ENCODE measurements around the gene SCFD2.

The SCFD2 gene

DNA sequence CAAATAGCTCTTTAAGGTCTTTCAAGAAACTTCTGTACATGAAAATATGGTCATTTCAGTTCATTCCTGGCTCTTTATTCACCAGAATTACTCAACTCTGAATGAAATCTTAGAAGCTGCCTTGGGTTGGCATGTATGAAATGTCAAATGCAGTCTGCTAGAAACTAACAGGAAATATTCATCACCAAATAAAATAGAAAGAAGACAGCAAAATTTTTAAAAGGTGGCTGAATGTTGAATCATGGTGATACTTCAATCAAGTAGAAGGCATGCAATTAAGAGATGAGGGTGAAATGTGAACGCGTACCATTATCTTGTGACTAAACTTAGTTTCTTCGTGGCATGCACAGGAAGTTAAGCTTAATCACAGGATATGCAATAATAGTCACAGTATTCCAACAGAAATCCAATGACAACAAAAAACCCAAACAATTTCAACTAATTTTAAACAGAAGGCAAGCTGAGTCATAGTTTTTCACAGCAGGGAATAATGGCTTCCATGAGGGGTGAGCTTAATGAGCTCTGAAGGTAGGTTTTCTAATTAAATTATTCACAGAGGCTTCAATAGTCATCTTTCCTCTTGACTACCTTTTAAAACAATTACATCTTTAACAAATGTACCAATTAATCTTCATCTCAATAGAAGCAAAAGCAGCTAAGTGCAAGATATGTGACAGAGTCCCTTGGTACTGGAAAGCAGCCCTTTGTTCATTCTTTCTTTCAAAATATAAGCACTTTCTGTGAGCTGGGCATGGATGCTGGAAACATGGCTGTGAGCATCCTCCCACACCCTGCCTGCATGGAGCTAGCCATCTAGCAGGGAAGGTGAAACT is 44.5 kb downstream of the SCFD2 start:
- peaks cover 0 to 10% (median 3%) of the 10 kb centered on the region in 4 experiments for H3K4me1 ChIP-seq (ENCODE audit: control extremely low read depth in 1 of 4, control insufficient read depth in 4 of 4, insufficient read depth in 4 of 4, low read length in 3 of 4)
- peak overlapping the region in 1 of 2 experiments; percentile 59 for H3K27ac ChIP-seq (ENCODE audit: insufficient read depth in 1 of 2, low read depth in 1 of 2, low read length in 2 of 2, poor library complexity in 1 of 2, severe bottlenecking in 2 of 2)
- DNase-seq, result peak in 2 of 3 donors; percentile 42 to 70
- ChIA-PET POLR2A (interaction anchor here (0.5 kb wide), 1 partner anchor 68 kb away, joined by 3 read pairs; no protein-coding TSS in a partner anchor), CTCF (no interaction called here)
- no CpG with 5 or more reads among the region's 3 CpGs for WGBS (ENCODE audit: insufficient coverage)
- peaks cover 0 to 3% (median 0%) of the 10 kb centered on the region in 4 experiments for H3K36me3 ChIP-seq (ENCODE audit: control insufficient read depth in 4 of 4, insufficient read depth in 4 of 4, low read length in 3 of 4)
- H3K4me3 ChIP-seq (ENCODE audit: control insufficient read depth in 1 of 7, extremely low read depth in 1 of 7, insufficient read depth in 4 of 7, low read depth in 2 of 7, low read length in 6 of 7), result peak overlapping the region in 2 of 7 experiments; percentile 16 to 49
- H3K9me3 ChIP-seq (ENCODE audit: control extremely low read depth in 1 of 5, control insufficient read depth in 4 of 5, insufficient read depth in 2 of 5, low read depth in 1 of 5, low read length in 4 of 5), result no peaks in the 10 kb centered on the region
- H3K27me3 ChIP-seq (replicated peaks in 2 of 5; ENCODE audit: control insufficient read depth in 4 of 5, insufficient read depth in 5 of 5, low read length in 4 of 5), result no peaks in the 10 kb centered on the region

DNA sequence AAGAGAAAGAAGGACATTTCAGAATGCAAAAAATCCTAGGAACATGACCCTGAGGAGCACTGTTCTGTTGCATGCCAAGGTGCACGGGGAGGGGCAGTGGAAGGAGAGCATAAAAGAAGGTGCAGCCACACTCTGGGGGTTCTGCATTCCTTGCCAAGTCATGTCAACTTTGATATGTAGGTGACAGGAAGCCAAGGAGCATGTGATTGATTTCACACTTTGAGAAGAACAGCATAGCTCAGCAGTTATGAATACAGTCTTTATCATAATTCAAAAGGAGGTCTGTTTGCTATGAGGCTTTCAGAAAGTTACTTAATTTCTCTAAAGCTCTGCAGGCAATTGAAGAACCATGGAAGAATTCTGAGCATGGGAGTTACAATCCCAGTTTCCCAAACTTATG is 50.6 kb downstream of the SCFD2 start:
- no peaks in the 10 kb centered on the region for H3K9me3 ChIP-seq (ENCODE audit: control extremely low read depth in 1 of 5, control insufficient read depth in 4 of 5, insufficient read depth in 2 of 5, low read depth in 1 of 5, low read length in 4 of 5)
- H3K4me3 ChIP-seq (ENCODE audit: control insufficient read depth in 1 of 7, extremely low read depth in 1 of 7, insufficient read depth in 4 of 7, low read depth in 2 of 7, low read length in 6 of 7), result no peak overlapping the region
- H3K27me3 ChIP-seq (replicated peaks in 2 of 5; ENCODE audit: control insufficient read depth in 4 of 5, insufficient read depth in 5 of 5, low read length in 4 of 5), result no peaks in the 10 kb centered on the region
- POLR2A ChIA-PET, result no interaction called here
- peaks cover 0 to 10% (median 2%) of the 10 kb centered on the region in 4 experiments for H3K36me3 ChIP-seq (ENCODE audit: control insufficient read depth in 4 of 4, insufficient read depth in 4 of 4, low read length in 3 of 4)
- no peak overlapping the region for H3K27ac ChIP-seq (ENCODE audit: insufficient read depth in 1 of 2, low read depth in 1 of 2, low read length in 2 of 2, poor library complexity in 1 of 2, severe bottlenecking in 2 of 2)
- CTCF ChIA-PET, result no interaction called here
- no CpG with 5 or more reads among the region's 1 CpG for WGBS (ENCODE audit: insufficient coverage)
- H3K4me1 ChIP-seq (ENCODE audit: control extremely low read depth in 1 of 4, control insufficient read depth in 4 of 4, insufficient read depth in 4 of 4, low read length in 3 of 4), result peaks cover 0 to 8% (median 3%) of the 10 kb centered on the region in 4 experiments
- DNase-seq, result peak in 2 of 3 donors; percentile 11 to 36

DNA sequence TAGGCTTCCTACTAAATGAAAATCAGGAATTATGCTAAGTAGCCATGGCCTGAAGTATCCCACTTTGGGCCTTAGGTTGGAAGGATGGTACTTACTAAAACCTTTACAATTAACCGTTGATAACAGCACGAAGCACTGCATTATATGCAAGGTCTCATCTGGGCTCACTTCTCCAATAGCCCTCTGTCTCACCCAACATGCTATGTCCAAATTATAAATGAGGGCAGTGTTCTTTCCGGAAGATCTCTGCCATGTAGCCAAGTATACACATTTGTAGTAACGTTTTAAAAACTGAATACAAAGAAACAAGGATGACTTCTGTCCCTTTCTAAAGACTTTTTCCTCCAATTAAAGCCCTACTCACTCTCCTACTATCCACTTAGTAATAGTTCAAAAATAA is 51.6 kb downstream of the SCFD2 start:
- Histone ChIP-seq H3K27me3 (replicated peaks in 2 of 5; ENCODE audit: control insufficient read depth in 4 of 5, insufficient read depth in 5 of 5, low read length in 4 of 5) (no peaks in the 10 kb centered on the region), H3K4me3 (ENCODE audit: control insufficient read depth in 1 of 7, extremely low read depth in 1 of 7, insufficient read depth in 4 of 7, low read depth in 2 of 7, low read length in 6 of 7) (no peak overlapping the region), H3K9me3 (ENCODE audit: control extremely low read depth in 1 of 5, control insufficient read depth in 4 of 5, insufficient read depth in 2 of 5, low read depth in 1 of 5, low read length in 4 of 5) (no peaks in the 10 kb centered on the region), H3K27ac (ENCODE audit: insufficient read depth in 1 of 2, low read depth in 1 of 2, low read length in 2 of 2, poor library complexity in 1 of 2, severe bottlenecking in 2 of 2) (no peak overlapping the region), H3K4me1 (ENCODE audit: control extremely low read depth in 1 of 4, control insufficient read depth in 4 of 4, insufficient read depth in 4 of 4, low read length in 3 of 4) (peaks cover 0 to 8% (median 3%) of the 10 kb centered on the region in 4 experiments), H3K36me3 (ENCODE audit: control insufficient read depth in 4 of 4, insufficient read depth in 4 of 4, low read length in 3 of 4) (peaks cover 0 to 10% (median 2%) of the 10 kb centered on the region in 4 experiments)
- no peak for DNase-seq
- POLR2A ChIA-PET, result no interaction called here
- WGBS (ENCODE audit: insufficient coverage), result 100% methylated on average over 2 of the region's 4 CpGs
- CTCF ChIA-PET, result interaction anchor here (0.7 kb wide), 1 partner anchor 394 kb away, joined by 3 read pairs; no protein-coding TSS in a partner anchor

DNA sequence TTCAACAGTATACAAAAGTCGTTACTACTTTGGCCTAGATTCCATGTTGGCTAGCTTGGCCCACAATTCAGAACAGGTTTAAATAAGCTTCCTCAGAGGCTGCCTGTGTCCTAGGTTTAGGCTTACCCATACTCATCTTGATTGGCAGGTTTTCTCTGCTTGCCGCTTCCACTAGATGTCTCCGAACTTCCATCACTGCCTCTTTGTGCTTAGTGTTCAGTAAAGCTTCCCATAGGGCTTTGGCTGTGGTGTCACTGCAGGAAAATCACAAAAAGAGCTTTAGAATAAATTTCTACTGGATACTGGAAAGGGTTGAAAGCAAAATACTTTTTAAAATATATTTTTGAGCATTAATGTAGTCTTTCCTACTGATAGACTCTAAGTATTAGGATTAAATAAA is 52.4 kb downstream of the SCFD2 start:
- Histone ChIP-seq H3K36me3 (ENCODE audit: control insufficient read depth in 4 of 4, insufficient read depth in 4 of 4, low read length in 3 of 4) (peaks cover 0 to 10% (median 2%) of the 10 kb centered on the region in 4 experiments), H3K27ac (ENCODE audit: insufficient read depth in 1 of 2, low read depth in 1 of 2, low read length in 2 of 2, poor library complexity in 1 of 2, severe bottlenecking in 2 of 2) (no peak overlapping the region), H3K4me1 (ENCODE audit: control extremely low read depth in 1 of 4, control insufficient read depth in 4 of 4, insufficient read depth in 4 of 4, low read length in 3 of 4) (peaks cover 0 to 8% (median 4%) of the 10 kb centered on the region in 4 experiments), H3K9me3 (ENCODE audit: control extremely low read depth in 1 of 5, control insufficient read depth in 4 of 5, insufficient read depth in 2 of 5, low read depth in 1 of 5, low read length in 4 of 5) (no peaks in the 10 kb centered on the region), H3K27me3 (replicated peaks in 2 of 5; ENCODE audit: control insufficient read depth in 4 of 5, insufficient read depth in 5 of 5, low read length in 4 of 5) (no peaks in the 10 kb centered on the region), H3K4me3 (ENCODE audit: control insufficient read depth in 1 of 7, extremely low read depth in 1 of 7, insufficient read depth in 4 of 7, low read depth in 2 of 7, low read length in 6 of 7) (no peak overlapping the region)
- WGBS (ENCODE audit: insufficient coverage), result 94% methylated on average over 3 of the region's 3 CpGs
- ChIA-PET CTCF (interaction anchor here (0.7 kb wide), 1 partner anchor 395 kb away, joined by 3 read pairs; no protein-coding TSS in a partner anchor), POLR2A (no interaction called here)
- DNase-seq, result no peak

DNA sequence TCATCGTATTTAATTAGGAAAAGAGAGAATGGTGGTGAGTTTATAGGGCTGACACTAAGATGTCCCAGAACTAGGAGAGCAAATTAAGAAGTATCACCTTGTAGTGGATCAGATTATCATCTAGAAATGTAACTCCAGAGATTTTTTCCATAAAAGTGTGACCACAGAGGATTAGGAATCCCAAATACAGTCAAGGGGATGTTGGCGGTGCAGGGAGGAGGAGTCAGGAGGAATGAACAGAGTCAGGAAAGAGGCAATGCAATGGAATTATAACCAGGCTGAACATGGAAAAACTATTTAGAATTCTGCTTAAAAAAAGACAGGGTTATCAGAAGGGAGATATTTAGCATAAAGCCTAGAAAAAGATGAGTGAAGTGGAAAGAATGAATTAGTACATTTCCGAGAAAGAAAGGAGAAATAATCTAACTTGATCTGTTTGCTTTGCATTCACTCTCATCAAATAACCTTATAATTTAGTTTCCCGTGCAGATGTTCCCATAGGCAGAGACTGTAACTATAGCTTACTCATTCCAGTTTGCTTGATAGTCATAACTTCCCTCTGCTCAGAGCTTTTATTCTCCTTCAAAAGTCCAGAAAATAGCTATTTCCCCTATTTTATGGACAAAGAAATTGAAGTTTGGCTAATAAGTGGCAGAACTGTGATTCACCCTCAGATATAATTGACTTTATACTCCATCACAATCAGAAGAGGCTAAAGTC is 56.4 kb downstream of the SCFD2 start:
- ChIA-PET POLR2A (interaction anchor here (0.6 kb wide), 1 partner anchor 11 kb away, joined by 3 read pairs; no protein-coding TSS in a partner anchor), CTCF (interaction anchor here (0.6 to 1.2 kb wide), 2 partner anchors 9 to 215 kb away, joined by 3 read pairs; no protein-coding TSS in a partner anchor)
- Histone ChIP-seq H3K27me3 (replicated peaks in 2 of 5; ENCODE audit: control insufficient read depth in 4 of 5, insufficient read depth in 5 of 5, low read length in 4 of 5) (no peaks in the 10 kb centered on the region), H3K4me3 (ENCODE audit: control insufficient read depth in 1 of 7, extremely low read depth in 1 of 7, insufficient read depth in 4 of 7, low read depth in 2 of 7, low read length in 6 of 7) (no peak overlapping the region), H3K9me3 (ENCODE audit: control extremely low read depth in 1 of 5, control insufficient read depth in 4 of 5, insufficient read depth in 2 of 5, low read depth in 1 of 5, low read length in 4 of 5) (peaks cover 0 to 2% (median 0%) of the 10 kb centered on the region in 5 experiments), H3K4me1 (ENCODE audit: control extremely low read depth in 1 of 4, control insufficient read depth in 4 of 4, insufficient read depth in 4 of 4, low read length in 3 of 4) (peaks cover 0 to 16% (median 9%) of the 10 kb centered on the region in 4 experiments), H3K36me3 (ENCODE audit: control insufficient read depth in 4 of 4, insufficient read depth in 4 of 4, low read length in 3 of 4) (peaks cover 2 to 13% (median 7%) of the 10 kb centered on the region in 4 experiments), H3K27ac (ENCODE audit: insufficient read depth in 1 of 2, low read depth in 1 of 2, low read length in 2 of 2, poor library complexity in 1 of 2, severe bottlenecking in 2 of 2) (no peak overlapping the region)
- no peak for DNase-seq
- WGBS (ENCODE audit: insufficient coverage), result 96% methylated on average over 3 of the region's 4 CpGs

DNA sequence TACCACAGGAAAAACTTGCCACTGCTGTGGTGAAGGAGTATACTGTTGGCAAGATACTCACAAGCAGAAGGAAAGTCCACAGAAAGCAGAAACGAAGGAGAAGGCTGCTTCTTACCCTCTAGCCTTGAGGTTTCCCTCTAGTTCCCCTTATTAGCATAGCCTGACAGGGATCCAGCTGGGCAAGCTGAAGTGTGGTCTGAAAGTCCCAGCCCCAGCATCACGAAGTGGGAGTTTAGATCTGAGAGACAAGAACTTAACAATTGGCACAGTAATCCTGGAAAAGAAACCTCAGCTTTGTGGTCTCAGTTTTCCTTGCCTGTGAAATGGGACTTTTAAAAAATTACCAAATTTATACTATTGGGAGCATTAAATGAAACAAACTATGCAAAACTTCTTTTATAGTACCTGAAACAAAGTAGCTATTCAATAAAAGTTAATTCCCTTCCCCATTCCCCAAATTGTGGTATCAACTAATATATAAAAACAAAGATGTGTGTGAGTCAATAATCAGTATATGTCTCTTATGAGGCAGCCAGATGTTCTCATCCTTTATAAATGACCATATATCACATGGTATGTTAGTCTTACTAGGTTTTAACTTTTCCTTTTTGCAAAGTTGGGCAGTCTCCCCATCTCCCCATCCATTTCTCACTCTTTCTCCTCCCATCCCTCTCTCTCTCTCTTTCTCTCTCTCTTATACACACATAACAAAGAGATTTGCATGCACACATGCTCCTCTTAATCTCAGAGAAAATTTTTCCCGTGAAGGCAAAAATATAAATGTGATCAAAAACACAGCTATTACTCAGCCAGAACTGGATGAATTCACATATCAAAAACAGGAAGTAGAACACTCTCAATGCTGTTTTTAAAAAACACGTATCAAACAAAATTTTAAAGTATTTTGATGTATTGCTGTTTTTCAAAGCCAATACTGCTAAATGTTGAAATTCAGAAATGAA is 57.8 kb downstream of the SCFD2 start:
- peak; percentile 16 to 90 (median 88) for DNase-seq
- H3K4me3 ChIP-seq (ENCODE audit: control insufficient read depth in 1 of 7, extremely low read depth in 1 of 7, insufficient read depth in 4 of 7, low read depth in 2 of 7, low read length in 6 of 7), result peak overlapping the region in 2 of 7 experiments; percentile 5 to 28
- POLR2A ChIA-PET, result no interaction called here
- WGBS (ENCODE audit: insufficient coverage), result 0% methylated on average over 1 of the region's 4 CpGs
- peaks cover 0 to 16% (median 9%) of the 10 kb centered on the region in 4 experiments for H3K4me1 ChIP-seq (ENCODE audit: control extremely low read depth in 1 of 4, control insufficient read depth in 4 of 4, insufficient read depth in 4 of 4, low read length in 3 of 4)
- CTCF ChIA-PET, result interaction anchor here (0.7 to 1.3 kb wide), 4 partner anchors 10 to 926 kb away, joined by 3 read pairs; no protein-coding TSS in a partner anchor
- peaks cover 0 to 2% (median 0%) of the 10 kb centered on the region in 5 experiments for H3K9me3 ChIP-seq (ENCODE audit: control extremely low read depth in 1 of 5, control insufficient read depth in 4 of 5, insufficient read depth in 2 of 5, low read depth in 1 of 5, low read length in 4 of 5)
- H3K36me3 ChIP-seq (ENCODE audit: control insufficient read depth in 4 of 4, insufficient read depth in 4 of 4, low read length in 3 of 4), result peaks cover 2 to 10% (median 5%) of the 10 kb centered on the region in 4 experiments
- no peaks in the 10 kb centered on the region for H3K27me3 ChIP-seq (replicated peaks in 2 of 5; ENCODE audit: control insufficient read depth in 4 of 5, insufficient read depth in 5 of 5, low read length in 4 of 5)
- no peak overlapping the region for H3K27ac ChIP-seq (ENCODE audit: insufficient read depth in 1 of 2, low read depth in 1 of 2, low read length in 2 of 2, poor library complexity in 1 of 2, severe bottlenecking in 2 of 2)

Measured in common myeloid progenitor, CD34-positive (primary cell).